ENCODE results near the gene TNFRSF12A. TPM values are rescaled to one million over a fixed set of nuclear protein-coding genes. Genes with fewer than 3 reads are reported as not detected.

The TNFRSF12A gene
- total and polyA plus RNA-seq, 7 donors: 69.5 to 889 (median 164) TPM

DNA sequence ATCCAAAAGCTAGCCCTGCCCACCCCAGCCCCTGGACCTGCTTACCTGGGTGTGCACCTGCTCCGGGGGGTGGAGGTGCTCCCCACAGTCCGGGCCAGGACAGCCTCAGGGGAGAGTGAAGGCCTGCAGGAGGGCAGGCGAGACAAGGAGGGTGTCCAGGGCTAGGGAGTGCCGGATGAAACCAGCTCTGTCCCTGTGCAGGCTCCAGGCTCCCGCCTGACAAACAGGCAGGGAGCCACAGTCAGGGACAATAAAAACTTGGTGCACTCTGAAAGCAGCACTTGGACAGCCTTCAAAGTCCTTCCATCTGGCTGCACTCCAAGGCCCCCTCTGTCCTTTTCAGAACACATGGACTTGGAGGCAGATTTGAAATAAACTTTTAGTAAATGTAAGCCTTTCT lies 47.1 kb upstream of the TNFRSF12A start:
- DNase-seq (no peak), ATAC-seq (no peak)
- no peak overlapping the region for H3K4me3 ChIP-seq
- TF ChIP-seq, protein P1, sequence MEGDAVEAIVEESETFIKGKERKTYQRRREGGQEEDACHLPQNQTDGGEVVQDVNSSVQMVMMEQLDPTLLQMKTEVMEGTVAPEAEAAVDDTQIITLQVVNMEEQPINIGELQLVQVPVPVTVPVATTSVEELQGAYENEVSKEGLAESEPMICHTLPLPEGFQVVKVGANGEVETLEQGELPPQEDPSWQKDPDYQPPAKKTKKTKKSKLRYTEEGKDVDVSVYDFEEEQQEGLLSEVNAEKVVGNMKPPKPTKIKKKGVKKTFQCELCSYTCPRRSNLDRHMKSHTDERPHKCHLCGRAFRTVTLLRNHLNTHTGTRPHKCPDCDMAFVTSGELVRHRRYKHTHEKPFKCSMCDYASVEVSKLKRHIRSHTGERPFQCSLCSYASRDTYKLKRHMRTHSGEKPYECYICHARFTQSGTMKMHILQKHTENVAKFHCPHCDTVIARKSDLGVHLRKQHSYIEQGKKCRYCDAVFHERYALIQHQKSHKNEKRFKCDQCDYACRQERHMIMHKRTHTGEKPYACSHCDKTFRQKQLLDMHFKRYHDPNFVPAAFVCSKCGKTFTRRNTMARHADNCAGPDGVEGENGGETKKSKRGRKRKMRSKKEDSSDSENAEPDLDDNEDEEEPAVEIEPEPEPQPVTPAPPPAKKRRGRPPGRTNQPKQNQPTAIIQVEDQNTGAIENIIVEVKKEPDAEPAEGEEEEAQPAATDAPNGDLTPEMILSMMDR (IDR thresholded peaks at IDR 0.05): no peak
- no peak overlapping the region for H3K27ac ChIP-seq
- H3K36me3 ChIP-seq (ENCODE audit: insufficient read depth in 1 of 2, low read depth in 1 of 2): no peaks in the 10 kb centered on the region
- no peaks in the 10 kb centered on the region for H3K9me3 ChIP-seq
- H3K4me1 ChIP-seq: peaks cover 10% of the 10 kb centered on the region
- intact Hi-C loops (cut with DNase I): no loop called here
- 65 to 77% (median 68%) methylated on average over 3 to 5 of the region's 5 CpGs for WGBS, 3 donors
- H3K27me3 ChIP-seq (ENCODE audit: insufficient read depth in 3 of 3, low read length in 2 of 3): peaks cover 0 to 5% (median 2%) of the 10 kb centered on the region in 3 donors

DNA sequence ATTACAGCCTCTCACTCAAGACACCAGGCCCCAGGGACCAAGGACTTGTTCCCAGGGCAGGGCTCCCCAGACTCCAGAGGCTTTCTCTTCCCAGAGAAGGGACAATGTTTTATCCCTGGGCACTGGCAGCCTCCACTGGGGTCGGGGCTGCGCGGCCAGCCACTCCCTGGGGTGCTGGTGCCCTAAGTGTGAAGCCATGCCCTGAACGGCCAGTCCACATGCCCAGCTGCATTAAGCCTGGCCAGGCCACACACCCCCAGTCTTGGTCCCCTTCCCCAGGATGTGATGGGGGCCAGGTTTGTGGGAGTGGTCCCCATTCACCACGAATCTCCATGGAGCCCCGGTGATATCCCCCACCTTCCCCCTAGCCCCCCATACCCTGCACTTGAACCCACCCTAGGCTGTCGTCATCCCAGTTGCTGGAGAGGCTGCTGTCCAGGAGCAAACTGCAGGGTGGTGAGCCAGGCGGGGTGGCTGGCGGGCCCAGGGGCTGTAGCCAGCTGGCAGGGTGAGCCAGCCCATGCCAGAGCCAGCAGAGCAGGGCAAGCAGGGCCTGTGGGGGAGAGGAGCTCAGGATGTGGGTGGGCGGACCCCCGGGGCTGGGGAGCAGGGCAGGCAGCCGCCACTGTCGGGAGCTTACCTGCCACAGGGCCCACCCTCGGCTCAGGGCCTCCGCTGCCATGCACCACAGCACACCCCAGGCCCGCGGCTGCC lies 46.4 kb upstream of the TNFRSF12A start:
- no peak overlapping the region for H3K27ac ChIP-seq
- H3K27me3 ChIP-seq (ENCODE audit: insufficient read depth in 3 of 3, low read length in 2 of 3): peaks cover 0 to 2% (median 0%) of the 10 kb centered on the region in 3 donors
- H3K4me3 ChIP-seq: no peak overlapping the region
- H3K4me1 ChIP-seq: peaks cover 10% of the 10 kb centered on the region
- no peak for DNase-seq
- 31 to 47% (median 41%) methylated on average over 17 of the region's 17 CpGs for WGBS, 3 donors
- no peaks in the 10 kb centered on the region for H3K9me3 ChIP-seq
- intact Hi-C loops (cut with DNase I): no loop called here
- H3K36me3 ChIP-seq (ENCODE audit: insufficient read depth in 1 of 2, low read depth in 1 of 2): no peaks in the 10 kb centered on the region
- TF ChIP-seq, protein P1 (IDR thresholded peaks at IDR 0.05): no peak
- ATAC-seq: no peak

DNA sequence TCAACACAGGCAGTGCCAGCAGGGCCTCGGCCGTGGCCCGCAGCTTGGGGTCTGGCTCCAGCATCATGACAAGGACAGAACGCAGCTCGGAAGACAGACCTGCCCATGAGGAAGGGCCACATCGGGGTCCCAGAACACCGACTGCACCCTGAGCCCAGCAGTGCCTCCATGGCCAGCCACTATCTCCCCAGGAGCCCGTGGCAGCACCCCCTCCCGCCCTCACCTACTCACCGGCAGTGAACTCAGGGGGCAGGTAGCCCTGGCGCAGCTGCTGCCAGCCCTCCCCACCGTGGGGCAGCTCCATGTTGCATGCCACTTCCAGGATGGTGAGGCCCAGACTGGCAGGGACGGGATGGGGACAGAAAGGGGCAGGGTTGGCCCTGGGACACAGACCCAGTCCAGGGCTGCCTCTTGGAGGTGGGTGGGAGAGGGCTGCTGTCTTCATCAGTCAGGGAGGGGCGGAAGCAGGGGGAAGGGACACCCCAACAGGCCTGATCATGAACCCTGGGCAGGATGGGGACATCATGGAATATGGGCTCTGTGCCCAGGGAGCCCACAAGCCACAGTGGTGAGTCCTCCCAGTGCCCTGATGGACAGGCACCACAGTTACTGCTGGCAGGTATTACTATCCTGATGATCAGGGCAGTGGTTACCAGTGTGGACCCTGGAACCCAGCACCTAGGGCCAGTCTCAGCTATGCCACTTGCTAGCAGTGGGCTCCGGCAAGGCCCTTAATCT lies 45.7 kb upstream of the TNFRSF12A start:
- Histone ChIP-seq H3K27me3 (ENCODE audit: insufficient read depth in 3 of 3, low read length in 2 of 3) (peaks cover 0 to 4% (median 2%) of the 10 kb centered on the region in 3 donors), H3K4me1 (peaks cover 10% of the 10 kb centered on the region), H3K4me3 (no peak overlapping the region), H3K9me3 (no peaks in the 10 kb centered on the region), H3K36me3 (ENCODE audit: insufficient read depth in 1 of 2, low read depth in 1 of 2) (no peaks in the 10 kb centered on the region), H3K27ac (no peak overlapping the region)
- ATAC-seq: no peak
- no peak for DNase-seq
- intact Hi-C loops (cut with DNase I): no loop called here
- 56 to 75% (median 74%) methylated on average over 15 of the region's 15 CpGs for WGBS, 3 donors
- TF ChIP-seq, protein P1 (IDR thresholded peaks at IDR 0.05): no peak

DNA sequence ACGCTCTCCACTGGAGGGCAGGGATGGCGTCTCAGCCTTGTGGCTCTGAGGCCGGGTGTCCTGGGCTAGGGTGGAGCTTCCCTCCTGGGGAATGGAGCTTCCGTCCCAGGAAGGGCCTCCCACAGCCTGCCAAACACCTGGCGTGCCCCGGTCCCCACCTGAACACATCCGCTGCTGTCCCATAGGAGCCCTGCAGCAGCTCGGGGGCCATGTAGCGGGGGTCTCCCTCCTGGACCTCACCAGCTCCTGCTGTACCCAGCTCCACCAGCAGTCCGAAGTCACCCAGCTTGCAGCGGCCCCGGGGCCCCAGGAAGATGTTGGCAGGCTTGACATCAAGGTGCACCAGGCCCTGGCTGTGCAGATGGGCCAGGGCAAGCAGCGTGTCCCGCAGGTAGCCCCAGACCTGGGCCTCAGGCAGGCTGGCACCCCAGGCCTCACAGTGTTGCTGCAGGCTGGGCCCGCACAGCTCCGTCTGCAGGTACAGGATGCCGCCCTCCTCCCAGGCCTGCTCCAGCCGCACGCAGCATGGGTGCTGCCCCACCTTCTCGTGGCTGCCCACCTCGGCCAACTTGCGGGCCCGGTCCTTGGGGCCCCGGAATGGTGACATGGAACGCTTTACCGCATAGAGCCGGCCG lies 44.9 kb upstream of the TNFRSF12A start:
- Histone ChIP-seq H3K36me3 (ENCODE audit: insufficient read depth in 1 of 2, low read depth in 1 of 2) (no peaks in the 10 kb centered on the region), H3K4me1 (peaks cover 7% of the 10 kb centered on the region), H3K9me3 (no peaks in the 10 kb centered on the region), H3K27ac (no peak overlapping the region), H3K4me3 (no peak overlapping the region), H3K27me3 (ENCODE audit: insufficient read depth in 3 of 3, low read length in 2 of 3) (peaks cover 0 to 6% (median 2%) of the 10 kb centered on the region in 3 donors)
- no peak for ATAC-seq
- WGBS, 3 donors: 94 to 96% (median 96%) methylated on average over 28 of the region's 28 CpGs
- no peak for DNase-seq
- TF ChIP-seq, protein P1 (IDR thresholded peaks at IDR 0.05): no peak
- intact Hi-C loops (cut with DNase I): no loop called here

All from psoas muscle (tissue), 8 donors.